Sigmoid colon (tissue), 7 donors: ENCODE results near the gene SORCS1. TPM values are rescaled to one million over a fixed set of nuclear protein-coding genes. Genes with fewer than 3 reads are reported as not detected.

Experiments
- DNase-seq: peaks from one replicate; pipeline ENCODE4 v3.0.0-alpha.2; 2019
- H3K27ac ChIP-seq, 4 donors: fragments of 200-600 bp; sonication (generic); one replicate each; pipeline ENCODE4 v1.5.1; 2016 to 2019; ENCODE audit warnings: mild to moderate bottlenecking in 1 of 4
- H3K27me3 ChIP-seq, 3 donors: fragments of 200-600 bp; sonication (generic); one replicate each; pipeline ENCODE4 v1.5.1; 2019; ENCODE audit warnings: mild to moderate bottlenecking in 1 of 3
- H3K36me3 ChIP-seq, 4 donors: fragments of 200-600 bp; sonication (generic); one replicate each; pipeline ENCODE4 v1.5.1; 2016 to 2019
- H3K4me1 ChIP-seq, 4 donors: fragments of 200-600 bp; sonication (generic); one replicate each; pipeline ENCODE4 v1.5.1; 2017 to 2019
- H3K4me3 ChIP-seq, 4 donors: fragments of 200-600 bp; sonication (generic); one replicate each; pipeline ENCODE4 v1.5.1; 2017 to 2019; ENCODE audit warnings: mild to moderate bottlenecking in 2 of 4, moderate library complexity in 1 of 4
- H3K9me3 ChIP-seq, 4 donors: fragments of 200-600 bp in 3 of 4; sonication (generic) in 3 of 4; one replicate each; pipeline versions ENCODE4 v1.5.1 to v1.6.1; 2013 to 2019
- CTCF ChIP-seq, 4 experiments: fragments of 450-650 bp in 3 of 4; fragments of 200-600 bp in 1 of 4; IDR thresholded peaks; one replicate each; pipeline ENCODE4 v1.5.1; 2016 to 2019; ENCODE audit warnings: antibody characterized with exemption in 4 of 4, mild to moderate bottlenecking in 3 of 4, moderate library complexity in 2 of 4
- EP300 ChIP-seq, 4 donors: sonication (generic); formaldehyde crosslinking; IDR thresholded peaks; one replicate each; pipeline ENCODE4 v1.6.1; 2017; ENCODE audit warnings: antibody characterized with exemption in 4 of 4
- POLR2A ChIP-seq, 2 donors: fragments of 450-650 bp; IDR thresholded peaks; one replicate each; pipeline ENCODE4 v1.6.1; 2016; ENCODE audit warnings: antibody characterized with exemption in 2 of 2, mild to moderate bottlenecking in 2 of 2, moderate library complexity in 2 of 2
- POLR2AphosphoS5 ChIP-seq, 4 donors: sonication (generic); formaldehyde crosslinking; IDR thresholded peaks; one replicate each; pipeline ENCODE4 v1.6.1; 2017; ENCODE audit warnings: antibody characterized with exemption in 4 of 4
- WGBS, 2 donors: extraction: QIAGEN DNeasy Blood & Tissue Kit; methylation state at CpG; one replicate each; pipeline ENCODE4 v1.1.7; 2013; 5-methylcytosine and 5-hydroxymethylcytosine counted together
- intact Hi-C: fragments of 100-400 bp; cut with DNase I; formaldehyde crosslinking; loops from one replicate; pipeline ENCODE4 v1.15.1; 2023
- polyA plus RNA-seq, 3 donors: library from polyadenylated mRNA; stranded (reverse); fragments of 200-250 nt; gene quantifications; one replicate each; pipeline ENCODE4 v1.2.3, GENCODE V29; 2013
- total RNA-seq, 4 donors: library from RNA; depleted of rRNA; stranded (reverse); fragments of >200 nt; gene quantifications; one replicate each; pipeline ENCODE4 v1.1.0, GENCODE V29; 2016
- donor health status: healthy with polysubstance abuse.
- donor health status: Bipolar disorder and iron deficiency.
- donor health status: healthy.

The SORCS1 gene
- total and polyA plus RNA-seq, 7 donors: 2.5 to 18.3 (median 8.7) TPM; not detected in 1

- WGBS, 2 donors: 80 to 93% methylated on average over 2 of the region's 2 CpGs
- intact Hi-C loops: no loop called here
- H3K27ac ChIP-seq: no peak overlapping the region
Observed at GRCh38 chr10:107058331-107058730, 106.2 kb downstream of the SORCS1 start.

GRCh38 chr10:107056182-107056581 is 108.3 kb downstream of the SORCS1 start:
- TF ChIP-seq EP300 (IDR thresholded peaks at IDR 0.05) (no peak), CTCF (IDR thresholded peaks at IDR 0.05) (no peak), POLR2A (IDR thresholded peaks at IDR 0.05) (no peak), POLR2AphosphoS5 (IDR thresholded peaks at IDR 0.05) (no peak)
- intact Hi-C loops: no loop called here
- Histone ChIP-seq H3K4me3 (no peak overlapping the region), H3K9me3 (no peaks in the 10 kb centered on the region), H3K27ac (no peak overlapping the region), H3K4me1 (peaks cover 0 to 10% (median 6%) of the 10 kb centered on the region in 4 donors), H3K36me3 (no peaks in the 10 kb centered on the region), H3K27me3 (no peaks in the 10 kb centered on the region)
- DNase-seq: no peak
- WGBS, 2 donors: 46 to 81% methylated on average over 2 of the region's 2 CpGs

More at GRCh38 chr10:107058331-107058730, 106.2 kb downstream of the SORCS1 start:
- no peak overlapping the region for H3K4me3 ChIP-seq
- H3K36me3 ChIP-seq: no peaks in the 10 kb centered on the region
- no peaks in the 10 kb centered on the region for H3K4me1 ChIP-seq
- no peak for DNase-seq
- no peaks in the 10 kb centered on the region for H3K27me3 ChIP-seq
- TF ChIP-seq CTCF (IDR thresholded peaks at IDR 0.05) (no peak), POLR2AphosphoS5 (IDR thresholded peaks at IDR 0.05) (no peak), POLR2A (IDR thresholded peaks at IDR 0.05) (no peak), EP300 (IDR thresholded peaks at IDR 0.05) (no peak)
- H3K9me3 ChIP-seq: no peaks in the 10 kb centered on the region

DNA sequence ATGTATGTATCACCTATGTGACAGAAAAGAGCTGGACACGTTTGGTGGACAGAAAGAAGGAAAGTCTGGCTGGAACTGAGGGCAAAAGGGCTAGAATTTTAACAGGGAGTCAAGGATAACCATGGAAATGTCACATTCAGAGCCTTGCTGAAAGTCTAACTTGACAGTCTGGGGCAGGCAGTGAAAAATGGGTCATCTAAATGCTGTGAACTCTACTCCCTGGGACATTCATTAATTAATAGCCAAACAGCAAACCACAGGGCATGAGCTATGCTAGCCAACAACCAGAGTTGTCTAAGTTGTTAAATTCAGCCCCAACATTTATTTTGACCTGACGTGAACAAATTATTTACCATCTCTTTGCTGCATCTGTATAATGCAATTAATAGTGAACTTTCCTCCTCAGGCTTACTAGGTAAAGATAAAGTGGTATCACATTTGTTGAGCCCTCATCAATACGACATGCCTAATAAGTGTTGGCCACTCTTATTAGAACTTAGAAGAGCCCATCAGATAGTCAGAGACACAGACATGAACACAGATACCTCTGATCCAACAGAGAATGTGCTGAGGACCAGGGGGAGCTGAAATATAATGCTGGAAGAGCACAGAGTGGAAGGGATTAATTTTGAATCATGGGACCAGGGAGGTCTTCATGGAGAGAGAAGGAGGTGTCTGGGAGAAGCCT is 109.9 kb downstream of the SORCS1 start:
- H3K27me3 ChIP-seq: no peaks in the 10 kb centered on the region
- H3K9me3 ChIP-seq: no peaks in the 10 kb centered on the region
- intact Hi-C loops: no loop called here
- TF ChIP-seq CTCF (IDR thresholded peaks at IDR 0.05): no peak
- no peak for TF ChIP-seq POLR2A (IDR thresholded peaks at IDR 0.05)
- no peak for TF ChIP-seq EP300 (IDR thresholded peaks at IDR 0.05)
- no peak for TF ChIP-seq POLR2AphosphoS5 (IDR thresholded peaks at IDR 0.05)
- DNase-seq: no peak
- H3K27ac ChIP-seq: no peak overlapping the region
- H3K36me3 ChIP-seq: no peaks in the 10 kb centered on the region
- no peak overlapping the region for H3K4me3 ChIP-seq
- WGBS, 2 donors: 55 to 75% methylated on average over 3 of the region's 3 CpGs
- H3K4me1 ChIP-seq: peaks cover 0 to 13% (median 7%) of the 10 kb centered on the region in 4 donors

GRCh38 chr10:107051769-107052168 is 112.7 kb downstream of the SORCS1 start:
- no peaks in the 10 kb centered on the region for H3K27me3 ChIP-seq
- H3K4me1 ChIP-seq: peaks cover 0 to 13% (median 7%) of the 10 kb centered on the region in 4 donors
- DNase-seq: no peak
- WGBS, 2 donors: 88 to 90% methylated on average over 1 of the region's 1 CpG
- TF ChIP-seq POLR2A (IDR thresholded peaks at IDR 0.05) (no peak), CTCF (IDR thresholded peaks at IDR 0.05) (no peak)
- intact Hi-C loops: no loop called here
- no peak overlapping the region for H3K4me3 ChIP-seq
- no peak overlapping the region for H3K27ac ChIP-seq
- H3K9me3 ChIP-seq: peaks cover 0 to 3% (median 0%) of the 10 kb centered on the region in 4 donors
- no peaks in the 10 kb centered on the region for H3K36me3 ChIP-seq

DNA sequence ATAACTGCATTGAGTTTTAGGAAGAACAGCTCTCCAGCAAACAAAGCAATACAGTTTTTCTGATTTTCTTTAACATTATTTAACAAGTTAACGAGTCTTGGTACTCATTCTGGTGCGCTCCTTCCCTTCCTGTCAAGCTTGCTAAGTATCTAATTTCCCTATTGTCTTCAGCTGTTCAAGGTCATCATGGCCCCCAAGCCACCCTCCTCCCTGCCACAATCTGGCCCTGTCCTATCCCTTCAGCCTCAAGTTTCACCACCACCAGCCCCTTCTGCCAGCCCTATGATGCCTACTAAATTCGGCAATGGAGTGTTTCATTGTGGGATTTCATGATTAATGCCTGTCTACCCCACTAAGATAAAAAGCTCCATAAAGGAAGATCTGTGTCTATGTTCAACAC is 121.0 kb downstream of the SORCS1 start:
- WGBS, 2 donors: 75 to 87% methylated on average over 3 of the region's 3 CpGs
- H3K9me3 ChIP-seq: no peaks in the 10 kb centered on the region

More for the DNA sequence above, 121.0 kb downstream of the SORCS1 start:
- no peak for TF ChIP-seq POLR2A (IDR thresholded peaks at IDR 0.05)
- TF ChIP-seq POLR2AphosphoS5 (IDR thresholded peaks at IDR 0.05): no peak
- TF ChIP-seq EP300 (IDR thresholded peaks at IDR 0.05): no peak
- no peak for TF ChIP-seq CTCF (IDR thresholded peaks at IDR 0.05)
- no peaks in the 10 kb centered on the region for H3K27me3 ChIP-seq
- DNase-seq: no peak
- H3K27ac ChIP-seq: no peak overlapping the region
- intact Hi-C loops: no loop called here
- no peaks in the 10 kb centered on the region for H3K4me1 ChIP-seq
- no peaks in the 10 kb centered on the region for H3K36me3 ChIP-seq
- no peak overlapping the region for H3K4me3 ChIP-seq
